ENCODE results near the gene STH. TPM values are rescaled to one million over a fixed set of nuclear protein-coding genes. Genes with fewer than 3 reads are reported as not detected.

Gene STH
- total RNA-seq, 2 experiments from 2014 or later = not detected

- Mint-ChIP-seq H3K9me3 (no peaks in the 10 kb centered on the region), H3K27me3 (no peaks in the 10 kb centered on the region), H3K4me1 (no peaks in the 10 kb centered on the region), H3K36me3 (no peaks in the 10 kb centered on the region), H3K27ac (no peak overlapping the region), H3K4me3 (no peak overlapping the region)
- no peak for DNase-seq
Observed at GRCh38 chr17:45974916-45975630, 24.0 kb upstream of the STH start.

- no peak for DNase-seq
- Mint-ChIP-seq H3K4me1 (no peaks in the 10 kb centered on the region), H3K27me3 (no peaks in the 10 kb centered on the region), H3K27ac (no peak overlapping the region), H3K36me3 (no peaks in the 10 kb centered on the region), H3K9me3 (no peaks in the 10 kb centered on the region), H3K4me3 (no peak overlapping the region)
Observed at GRCh38 chr17:45975640-45976295, 23.3 kb upstream of the STH start.

GRCh38 chr17:45976391-45976754, 22.7 kb upstream of the STH start:
- Mint-ChIP-seq H3K4me3 (no peak overlapping the region), H3K27ac (no peak overlapping the region), H3K9me3 (no peaks in the 10 kb centered on the region), H3K36me3 (no peaks in the 10 kb centered on the region), H3K4me1 (no peaks in the 10 kb centered on the region), H3K27me3 (peaks cover 2% of the 10 kb centered on the region)
- DNase-seq = no peak

GRCh38 chr17:45976755-45977505, 22.1 kb upstream of the STH start:
- H3K36me3 Mint-ChIP-seq = no peaks in the 10 kb centered on the region
- no peak overlapping the region for H3K27ac Mint-ChIP-seq
- peaks cover 3% of the 10 kb centered on the region for H3K27me3 Mint-ChIP-seq
- H3K4me1 Mint-ChIP-seq = no peaks in the 10 kb centered on the region
- DNase-seq = no peak
- H3K9me3 Mint-ChIP-seq = no peaks in the 10 kb centered on the region
- H3K4me3 Mint-ChIP-seq = no peak overlapping the region

GRCh38 chr17:45977506-45977824, 21.6 kb upstream of the STH start:
- no peaks in the 10 kb centered on the region for H3K36me3 Mint-ChIP-seq
- H3K27ac Mint-ChIP-seq = no peak overlapping the region
- no peaks in the 10 kb centered on the region for H3K4me1 Mint-ChIP-seq
- H3K9me3 Mint-ChIP-seq = no peaks in the 10 kb centered on the region
- DNase-seq = no peak
- H3K27me3 Mint-ChIP-seq = peaks cover 3% of the 10 kb centered on the region
- no peak overlapping the region for H3K4me3 Mint-ChIP-seq

- no peak for DNase-seq
- H3K4me3 Mint-ChIP-seq = no peak overlapping the region
- H3K9me3 Mint-ChIP-seq = no peaks in the 10 kb centered on the region
- H3K4me1 Mint-ChIP-seq = no peaks in the 10 kb centered on the region
- H3K27me3 Mint-ChIP-seq = peaks cover 3% of the 10 kb centered on the region
- H3K27ac Mint-ChIP-seq = no peak overlapping the region
- no peaks in the 10 kb centered on the region for H3K36me3 Mint-ChIP-seq
Observed at GRCh38 chr17:45977976-45978626, 20.9 kb upstream of the STH start.

GRCh38 chr17:45979137-45979536, 19.9 kb upstream of the STH start:
- Mint-ChIP-seq H3K27me3 (peaks cover 3% of the 10 kb centered on the region), H3K27ac (no peak overlapping the region), H3K36me3 (no peaks in the 10 kb centered on the region), H3K9me3 (no peaks in the 10 kb centered on the region), H3K4me1 (no peaks in the 10 kb centered on the region), H3K4me3 (no peak overlapping the region)
- no peak for DNase-seq

GRCh38 chr17:45980855-45981254, 18.2 kb upstream of the STH start:
- H3K9me3 Mint-ChIP-seq = no peaks in the 10 kb centered on the region
- no peak overlapping the region for H3K27ac Mint-ChIP-seq
- no peaks in the 10 kb centered on the region for H3K36me3 Mint-ChIP-seq
- H3K27me3 Mint-ChIP-seq = peaks cover 3% of the 10 kb centered on the region
- H3K4me3 Mint-ChIP-seq = no peak overlapping the region
- no peak for DNase-seq
- no peaks in the 10 kb centered on the region for H3K4me1 Mint-ChIP-seq

GRCh38 chr17:45981306-45981705, 17.7 kb upstream of the STH start:
- H3K27ac Mint-ChIP-seq = no peak overlapping the region
- H3K4me1 Mint-ChIP-seq = no peaks in the 10 kb centered on the region
- no peak overlapping the region for H3K4me3 Mint-ChIP-seq
- peaks cover 3% of the 10 kb centered on the region for H3K27me3 Mint-ChIP-seq
- H3K36me3 Mint-ChIP-seq = no peaks in the 10 kb centered on the region
- no peak for DNase-seq
- H3K9me3 Mint-ChIP-seq = no peaks in the 10 kb centered on the region

- no peaks in the 10 kb centered on the region for H3K36me3 Mint-ChIP-seq
- H3K9me3 Mint-ChIP-seq = no peaks in the 10 kb centered on the region
- no peak overlapping the region for H3K4me3 Mint-ChIP-seq
- no peak for DNase-seq
- H3K4me1 Mint-ChIP-seq = no peaks in the 10 kb centered on the region
- peaks cover 3% of the 10 kb centered on the region for H3K27me3 Mint-ChIP-seq
- H3K27ac Mint-ChIP-seq = no peak overlapping the region
Observed at GRCh38 chr17:45982791-45983613, 16.0 kb upstream of the STH start.

- H3K4me1 Mint-ChIP-seq = no peaks in the 10 kb centered on the region
- no peak overlapping the region for H3K4me3 Mint-ChIP-seq
- no peak for DNase-seq
- H3K27ac Mint-ChIP-seq = no peak overlapping the region
- H3K27me3 Mint-ChIP-seq = peaks cover 3% of the 10 kb centered on the region
- H3K9me3 Mint-ChIP-seq = no peaks in the 10 kb centered on the region
- H3K36me3 Mint-ChIP-seq = no peaks in the 10 kb centered on the region
Observed at GRCh38 chr17:45983614-45984310, 15.3 kb upstream of the STH start.

GRCh38 chr17:45984368-45984767, 14.7 kb upstream of the STH start:
- Mint-ChIP-seq H3K27me3 (peaks cover 3% of the 10 kb centered on the region), H3K36me3 (no peaks in the 10 kb centered on the region), H3K27ac (no peak overlapping the region), H3K9me3 (no peaks in the 10 kb centered on the region), H3K4me1 (no peaks in the 10 kb centered on the region), H3K4me3 (no peak overlapping the region)
- no peak for DNase-seq

GRCh38 chr17:45985447-45985846, 13.6 kb upstream of the STH start:
- DNase-seq = no peak
- Mint-ChIP-seq H3K27ac (no peak overlapping the region), H3K36me3 (no peaks in the 10 kb centered on the region), H3K9me3 (no peaks in the 10 kb centered on the region), H3K27me3 (peaks cover 3% of the 10 kb centered on the region), H3K4me1 (no peaks in the 10 kb centered on the region), H3K4me3 (no peak overlapping the region)

GRCh38 chr17:45986056-45986455, 13.0 kb upstream of the STH start:
- no peaks in the 10 kb centered on the region for H3K9me3 Mint-ChIP-seq
- DNase-seq = no peak
- H3K36me3 Mint-ChIP-seq = no peaks in the 10 kb centered on the region
- no peak overlapping the region for H3K27ac Mint-ChIP-seq
- no peaks in the 10 kb centered on the region for H3K4me1 Mint-ChIP-seq
- no peak overlapping the region for H3K4me3 Mint-ChIP-seq
- H3K27me3 Mint-ChIP-seq = peaks cover 3% of the 10 kb centered on the region
